GM12892 (cell line): ENCODE results near the gene MVP.

Experiments used
- DNase-seq: peaks from one replicate; pipeline ENCODE4 v3.0.0; 2011; ENCODE audit not compliant: insufficient read length
- FAIRE-seq: peaks from 2 replicates; lab custom pipeline; 2011; peaks lifted over from hg19 to GRCh38; lab: Jason Lieb, UNC
- POLR2A ChIP-seq: IDR thresholded peaks from 2 replicates; pipeline ENCODE4 v1.6.1; 2011; ENCODE audit warnings: low read depth, low read length, control low read depth
- POLR2AphosphoS5 ChIP-seq: IDR thresholded peaks from 2 replicates; pipeline ENCODE4 v1.6.1; 2011; ENCODE audit warnings: low read depth, low read length, control low read depth
- TAF1 ChIP-seq: IDR thresholded peaks from 2 replicates; pipeline ENCODE4 v1.6.1; 2011; ENCODE audit warnings: low read depth, mild to moderate bottlenecking, control low read depth, low read length, borderline replicate concordance

Gene MVP

GRCh38 chr16:29840240-29840639 lies 20.0 kb downstream of the MVP start:
- DNase-seq (no peak), FAIRE-seq (no peak)
- TF ChIP-seq TAF1 (no peak), POLR2A (no peak), POLR2AphosphoS5 (no peak)

GRCh38 chr16:29841631-29842030 lies 21.4 kb downstream of the MVP start:
- TF ChIP-seq POLR2A (no peak), POLR2AphosphoS5 (no peak), TAF1 (no peak)
- no peak for DNase-seq
- no peak for FAIRE-seq

- TF ChIP-seq POLR2AphosphoS5 (no peak), TAF1 (no peak), POLR2A (no peak)
- DNase-seq, result no peak
- FAIRE-seq, result no peak
These were observed 22.6 kb downstream of the MVP start for GRCh38 chr16:29842732-29843346.

GRCh38 chr16:29843931-29844330 lies 23.7 kb downstream of the MVP start:
- FAIRE-seq (no peak), DNase-seq (no peak)
- TF ChIP-seq POLR2AphosphoS5, result no peak
- TF ChIP-seq POLR2A, result no peak
- TF ChIP-seq TAF1, result no peak

GRCh38 chr16:29844575-29845331 lies 24.5 kb downstream of the MVP start:
- FAIRE-seq (no peak), DNase-seq (no peak)
- TF ChIP-seq POLR2A (no peak), POLR2AphosphoS5 (no peak), TAF1 (no peak)

- TF ChIP-seq POLR2A (no peak), POLR2AphosphoS5 (no peak), TAF1 (no peak)
- FAIRE-seq, result no peak
These were observed 25.4 kb downstream of the MVP start for GRCh38 chr16:29845656-29846055.

GRCh38 chr16:29848420-29849297 lies 28.4 kb downstream of the MVP start:
- peak; percentile 78 for DNase-seq
- peak; percentile 5 for FAIRE-seq

More at GRCh38 chr16:29845656-29846055, 25.4 kb downstream of the MVP start:
- DNase-seq, result no peak

GRCh38 chr16:29849505-29849904 lies 29.2 kb downstream of the MVP start:
- DNase-seq (no peak), FAIRE-seq (no peak)
- no peak for TF ChIP-seq POLR2AphosphoS5
- no peak for TF ChIP-seq POLR2A
- no peak for TF ChIP-seq TAF1

More at GRCh38 chr16:29848420-29849297, 28.4 kb downstream of the MVP start:
- TF ChIP-seq POLR2A, result no peak
- TF ChIP-seq TAF1, result no peak
- TF ChIP-seq POLR2AphosphoS5, result no peak

- DNase-seq (no peak), FAIRE-seq (no peak)
- TF ChIP-seq POLR2AphosphoS5, result no peak
- TF ChIP-seq TAF1, result no peak
- no peak for TF ChIP-seq POLR2A
These were observed 30.7 kb downstream of the MVP start for GRCh38 chr16:29850998-29851397.

- FAIRE-seq, result no peak
- no peak for DNase-seq
- TF ChIP-seq POLR2A, result no peak
- no peak for TF ChIP-seq TAF1
- no peak for TF ChIP-seq POLR2AphosphoS5
These were observed 32.4 kb downstream of the MVP start for GRCh38 chr16:29852654-29853053.

GRCh38 chr16:29854520-29855100 lies 34.3 kb downstream of the MVP start:
- FAIRE-seq (no peak), DNase-seq (no peak)
- TF ChIP-seq TAF1 (no peak), POLR2AphosphoS5 (no peak), POLR2A (no peak)

- no peak for FAIRE-seq
- no peak for DNase-seq
- no peak for TF ChIP-seq TAF1
- no peak for TF ChIP-seq POLR2AphosphoS5
- TF ChIP-seq POLR2A, result no peak
These were observed 37.0 kb downstream of the MVP start for GRCh38 chr16:29857133-29857760.
